HEK293 (cell line): ENCODE results near the gene RNMT.
A peak's percentile ranks its signal among the peaks of the same experiment; 100 is the strongest.

Experiments used
- CTCF ChIA-PET: fragments of 350-600 bp; formaldehyde crosslinking; extraction: SDS; loops from one replicate; lab custom pipeline; 2021; ENCODE audit warnings: antibody characterized with exemption; lab: Yijun Ruan, JAX
- POLR2A ChIA-PET: fragments of 300-600 bp; formaldehyde crosslinking; extraction: SDS; loops from one replicate; lab custom pipeline; 2020; ENCODE audit warnings: antibody characterized with exemption, inconsistent platforms; lab: Yijun Ruan, JAX
- H3K27ac ChIP-seq: fragments of 200-500 bp; sonication (Bioruptor generic); 2 replicates; pipeline ENCODE4 v1.5.1; 2014; ENCODE audit warnings: low read depth, low read length, control low read depth, inconsistent platforms; ENCODE audit errors: extremely low read depth
- H3K36me3 ChIP-seq, 2 experiments: fragments of 200-500 bp in 1 of 2; sonication (Bioruptor generic) in 1 of 2; 1 replicate in 1 of 2; 2 replicates in 1 of 2; pipeline ENCODE4 v1.5.1; 2014 to 2017; ENCODE audit warnings: inconsistent platforms in 2 of 2, low read length in 2 of 2; ENCODE audit not compliant: control insufficient read depth in 2 of 2, insufficient read depth in 1 of 2
- H3K4me1 ChIP-seq: fragments of 200-500 bp; sonication (Bioruptor generic); 2 replicates; pipeline ENCODE4 v1.5.1; 2014; ENCODE audit warnings: mild to moderate bottlenecking, low read length, inconsistent platforms; ENCODE audit not compliant: control insufficient read depth, insufficient read depth
- H3K4me3 ChIP-seq: 2 replicates; pipeline ENCODE4 v1.5.1; 2011; ENCODE audit warnings: low read depth, mild to moderate bottlenecking, control low read depth, low read length, moderate library complexity
- H3K9me3 ChIP-seq: fragments of 200-500 bp; sonication (Bioruptor generic); 2 replicates; pipeline ENCODE4 v1.5.1; 2014; ENCODE audit warnings: low read depth, low read length, inconsistent platforms; ENCODE audit not compliant: control insufficient read depth, insufficient read depth
- GLI2 ChIP-seq: fragments of 450-650 bp; formaldehyde crosslinking; IDR thresholded peaks from 2 replicates; pipeline ENCODE4; 2017; ENCODE audit warnings: missing biosample characterization, missing genetic modification characterization, low read depth, borderline replicate concordance
- MEIS1 ChIP-seq: sonication (generic); formaldehyde crosslinking; IDR thresholded peaks from 2 replicates; pipeline ENCODE4 v1.8.1; 2022; ENCODE audit warnings: missing genetic modification reagents, mild to moderate bottlenecking, borderline replicate concordance
- OSR2 ChIP-seq: fragments of 450-650 bp; formaldehyde crosslinking; IDR thresholded peaks from 2 replicates; pipeline ENCODE4 v1.5.1; 2016; ENCODE audit warnings: missing biosample characterization, missing genetic modification characterization
- SCRT1 ChIP-seq: fragments of 450-650 bp; formaldehyde crosslinking; IDR thresholded peaks from 2 replicates; pipeline ENCODE4 v1.5.1; 2016; ENCODE audit warnings: missing biosample characterization, missing genetic modification characterization, borderline replicate concordance
- SCRT2 ChIP-seq: fragments of 450-650 bp; formaldehyde crosslinking; IDR thresholded peaks from 2 replicates; pipeline ENCODE4 v1.5.1; 2016; ENCODE audit warnings: missing biosample characterization, missing genetic modification characterization
- YY1 ChIP-seq: fragments of 450-650 bp; formaldehyde crosslinking; IDR thresholded peaks from 2 replicates; pipeline ENCODE4 v1.5.1; 2018; ENCODE audit warnings: missing biosample characterization, missing genetic modification characterization
- ZBTB1 ChIP-seq: fragments of 450-650 bp; formaldehyde crosslinking; IDR thresholded peaks from 2 replicates; pipeline ENCODE4 v1.5.1; 2016; ENCODE audit warnings: missing biosample characterization, missing genetic modification characterization
- ZNF112 ChIP-seq: fragments of 450-650 bp; formaldehyde crosslinking; IDR thresholded peaks from 2 replicates; pipeline ENCODE4 v1.5.0; 2017; ENCODE audit warnings: missing biosample characterization, missing genetic modification characterization
- ZNF175 ChIP-seq: fragments of 450-650 bp; formaldehyde crosslinking; IDR thresholded peaks from 2 replicates; pipeline ENCODE4 v1.5.1; 2016; ENCODE audit warnings: missing biosample characterization, missing genetic modification characterization
- ZNF248 ChIP-seq: fragments of 450-650 bp; formaldehyde crosslinking; IDR thresholded peaks from 2 replicates; pipeline ENCODE4 v1.5.1; 2017; ENCODE audit warnings: missing biosample characterization, missing genetic modification characterization
- ZNF341 ChIP-seq: fragments of 450-650 bp; formaldehyde crosslinking; IDR thresholded peaks from 2 replicates; pipeline ENCODE4; 2016; ENCODE audit warnings: low read depth, missing biosample characterization, missing genetic modification characterization
- ZNF449 ChIP-seq: fragments of 450-650 bp; formaldehyde crosslinking; IDR thresholded peaks from 2 replicates; pipeline ENCODE4 v1.5.1; 2017; ENCODE audit warnings: missing biosample characterization, mild to moderate bottlenecking, missing genetic modification characterization, moderate library complexity
- ZNF501 ChIP-seq: fragments of 450-650 bp; formaldehyde crosslinking; IDR thresholded peaks from 2 replicates; pipeline ENCODE4 v1.5.1; 2016; ENCODE audit warnings: missing biosample characterization, missing genetic modification characterization
- ZNF548 ChIP-seq: fragments of 450-650 bp; formaldehyde crosslinking; IDR thresholded peaks from 2 replicates; pipeline ENCODE4 v1.5.1; 2016; ENCODE audit warnings: missing biosample characterization, missing genetic modification characterization
- ZNF555 ChIP-seq: fragments of 450-650 bp; formaldehyde crosslinking; conservative IDR thresholded peaks from 2 replicates; pipeline ENCODE4 v1.5.1; 2017; ENCODE audit warnings: missing biosample characterization, mild to moderate bottlenecking, missing genetic modification characterization, inconsistent platforms
- ZNF560 ChIP-seq: fragments of 450-650 bp; formaldehyde crosslinking; IDR thresholded peaks from 2 replicates; pipeline ENCODE4 v1.5.1; 2017; ENCODE audit warnings: missing biosample characterization, missing genetic modification characterization, borderline replicate concordance
- ZNF777 ChIP-seq: fragments of 450-650 bp; formaldehyde crosslinking; IDR thresholded peaks from 2 replicates; pipeline ENCODE4 v1.5.1; 2017; ENCODE audit warnings: missing biosample characterization, missing genetic modification characterization, borderline replicate concordance

RNMT gene

DNA sequence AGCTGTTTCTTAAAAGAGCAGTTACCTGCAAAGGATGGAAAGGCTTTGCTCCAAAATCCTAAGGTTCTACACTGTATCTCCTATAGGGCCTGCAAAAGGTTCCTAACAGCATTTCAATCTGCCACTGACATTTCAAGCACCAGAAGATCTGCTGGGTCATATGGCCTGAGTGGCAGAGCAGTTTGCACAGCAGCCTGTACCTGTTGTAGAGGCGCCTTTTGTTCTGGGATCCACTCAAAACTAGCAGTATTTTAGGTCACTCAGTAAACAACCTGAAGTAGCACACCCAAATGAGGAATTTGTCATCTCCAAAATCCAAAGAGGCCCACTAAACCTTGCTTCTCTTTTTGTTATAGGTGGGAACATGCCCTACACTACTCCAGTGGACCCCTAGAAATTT is 6.3 kb upstream of the RNMT start:
- ChIA-PET POLR2A (no interaction called here), CTCF (interaction anchor here (0.7 kb wide), 1 partner anchor 52 kb away, joined by 4 read pairs; no protein-coding TSS in a partner anchor)
- peaks cover 3% of the 10 kb centered on the region; the same call in 1 of the 2 replicates for H3K4me1 ChIP-seq
- TF ChIP-seq ZBTB1 (tag by site-specific recombination) = no peak
- H3K9me3 ChIP-seq = no peaks in the 10 kb centered on the region; the same call in 1 of the 2 replicates
- H3K4me3 ChIP-seq = no peak overlapping the region
- H3K36me3 ChIP-seq = no peaks in the 10 kb centered on the region
- no peak overlapping the region for H3K27ac ChIP-seq

DNA sequence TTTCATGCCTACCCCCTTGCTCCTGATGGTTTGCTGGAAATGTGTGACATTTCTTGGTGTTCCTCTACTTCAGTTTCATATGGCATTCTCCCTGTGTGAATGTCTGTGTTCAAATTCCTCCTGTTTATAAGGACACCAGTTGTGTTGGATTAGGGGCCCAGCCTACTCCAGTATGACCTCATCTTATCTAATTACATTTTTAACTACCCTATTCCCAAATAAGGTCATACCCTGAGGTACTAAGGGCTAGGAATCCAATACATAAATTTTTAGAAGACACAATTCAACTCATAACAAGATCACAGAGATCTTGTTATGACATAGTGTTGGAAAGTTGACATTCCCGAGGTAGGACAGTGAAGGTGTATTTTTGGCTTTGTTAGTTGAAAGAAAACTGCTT is 5.6 kb upstream of the RNMT start:
- Histone ChIP-seq H3K36me3 (no peaks in the 10 kb centered on the region), H3K4me3 (no peak overlapping the region), H3K9me3 (no peaks in the 10 kb centered on the region; the same call in 1 of the 2 replicates), H3K27ac (no peak overlapping the region), H3K4me1 (peaks cover 6% of the 10 kb centered on the region; the same call in 1 of the 2 replicates)
- ChIA-PET CTCF (interaction anchor here (0.6 kb wide), 1 partner anchor 77 kb away, joined by 3 read pairs; no protein-coding TSS in a partner anchor), POLR2A (no interaction called here)
- TF ChIP-seq GLI2 (tag by site-specific recombination) (no peak), ZNF548 (tag by site-specific recombination) (0 out of 2 replicates have a peak, but pooled peaks have one; percentile 4)

GRCh38 chr18:13725566-13726231 is 774 bp upstream of the RNMT start:
- no peaks in the 10 kb centered on the region for H3K9me3 ChIP-seq
- peaks cover 0 to 2% of the 10 kb centered on the region in 2 experiments; a peak in 1 of 3 replicates for H3K36me3 ChIP-seq
- TF ChIP-seq SCRT2 (tag by site-specific recombination) = peak; percentile 60; the same call in 1 of the 2 replicates
- TF ChIP-seq ZNF175 (tag by site-specific recombination) = no peak
- peak; percentile 53; the same call in 1 of the 2 replicates for TF ChIP-seq SCRT1 (tag by site-specific recombination)
- H3K4me3 ChIP-seq = peak overlapping the region; percentile 97
- ChIA-PET POLR2A (interaction anchor here (0.6 to 2.1 kb wide), 6 partner anchors 10 to 1744 kb away, joined by 3 to 9 read pairs (median 4); partner anchors contain the start of genes AFG3L2 and IMPA2), CTCF (interaction anchor here (0.6 to 1.1 kb wide), 4 partner anchors 72 to 994 kb away, joined by 3 to 4 read pairs (median 4); no protein-coding TSS in a partner anchor)
- H3K27ac ChIP-seq = peak overlapping the region; percentile 71; the same call in 1 of the 2 replicates
- peaks cover 11% of the 10 kb centered on the region; the same call in 1 of the 2 replicates for H3K4me1 ChIP-seq

DNA sequence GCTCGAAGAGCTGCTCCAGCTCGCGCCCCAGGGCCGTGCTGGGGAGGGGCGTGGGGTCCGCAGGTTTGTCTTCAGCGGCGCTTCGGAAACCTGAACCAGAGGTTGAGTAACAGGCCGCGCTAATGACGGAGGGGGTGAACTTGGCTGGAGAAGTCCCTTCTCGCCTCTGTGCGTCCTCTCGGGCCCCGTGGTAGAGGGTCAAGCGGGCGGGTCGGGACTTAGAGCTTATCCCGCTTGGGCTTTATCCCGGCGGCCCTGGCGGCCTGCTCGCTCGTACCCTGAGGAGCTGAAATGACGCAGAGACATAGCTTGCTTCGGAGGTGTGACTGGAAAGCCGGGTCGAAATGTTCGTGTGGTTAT is 479 bp downstream of the RNMT start:
- TF ChIP-seq ZNF501 (tag by site-specific recombination) = 0 out of 2 replicates have a peak, but pooled peaks have one; percentile 0
- TF ChIP-seq ZNF560 = no peak
- no peak for TF ChIP-seq ZNF248
- no peak for TF ChIP-seq ZNF555 (tag by site-specific recombination)
- TF ChIP-seq ZNF341 = peak; percentile 72
- Histone ChIP-seq H3K9me3 (no peaks in the 10 kb centered on the region), H3K4me1 (peaks cover 11% of the 10 kb centered on the region; the same call in 1 of the 2 replicates), H3K36me3 (peaks cover 3 to 6% of the 10 kb centered on the region in 2 experiments), H3K27ac (peak overlapping the region; percentile 71), H3K4me3 (peak overlapping the region; percentile 97)
- ChIA-PET CTCF (interaction anchor here (0.6 to 1.4 kb wide), 3 partner anchors 14 to 97 kb away, joined by 3 to 5 read pairs (median 4); partner anchors contain the start of gene MC5R), POLR2A (interaction anchor here (0.7 to 2.1 kb wide), 6 partner anchors 9 to 1350 kb away, joined by 3 to 9 read pairs (median 4); partner anchors contain the start of genes AFG3L2 and CEP192)

- H3K4me3 ChIP-seq = no peak overlapping the region
- ChIA-PET POLR2A (no interaction called here), CTCF (interaction anchor here (0.6 kb wide), 1 partner anchor 356 kb away, joined by 3 read pairs; no protein-coding TSS in a partner anchor)
- H3K27ac ChIP-seq = no peak overlapping the region
- H3K4me1 ChIP-seq = peaks cover 5% of the 10 kb centered on the region; the same call in 1 of the 2 replicates
- peaks cover 22 to 36% of the 10 kb centered on the region in 2 experiments for H3K36me3 ChIP-seq
- no peaks in the 10 kb centered on the region for H3K9me3 ChIP-seq
- TF ChIP-seq OSR2 (tag by site-specific recombination) (no peak), ZNF449 (tag by site-specific recombination) (no peak), YY1 (tag by site-specific recombination) (no peak), ZNF777 (tag by site-specific recombination) (no peak), ZNF112 (tag by site-specific recombination) (no peak), MEIS1 (no peak)
Observed at GRCh38 chr18:13730481-13730880, 4.0 kb downstream of the RNMT start.
